ENCODE measurements around the gene SYNE2.

DNA sequence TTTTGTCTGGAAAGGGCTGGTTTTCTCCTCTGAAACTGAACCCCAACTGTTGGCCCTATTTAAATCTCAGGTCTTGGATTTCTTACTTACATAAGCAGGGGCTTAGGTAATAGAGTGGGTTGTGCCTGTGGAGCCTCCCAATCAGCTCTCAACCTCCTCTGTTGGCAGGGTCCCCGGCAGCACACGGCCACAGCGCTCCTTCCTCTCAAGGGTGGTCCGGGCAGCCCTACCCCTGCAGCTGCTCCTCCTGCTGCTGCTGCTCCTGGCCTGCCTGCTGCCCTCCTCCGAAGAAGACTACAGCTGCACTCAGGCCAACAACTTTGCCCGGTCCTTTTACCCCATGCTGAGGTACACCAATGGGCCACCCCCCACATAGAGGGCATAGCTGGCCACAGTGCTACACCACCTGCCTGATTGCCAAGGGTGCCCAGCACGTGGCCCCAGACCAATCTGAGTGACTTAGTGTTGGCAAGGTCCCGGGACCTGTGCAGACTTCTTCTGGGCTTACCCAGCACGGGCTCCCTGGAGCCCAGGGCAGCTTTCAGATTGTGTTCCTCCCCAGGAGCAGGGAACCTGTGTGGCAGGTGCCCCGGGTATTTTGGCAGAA, 372.4 kb downstream of the SYNE2 start:
- TF ChIP-seq, protein P1, sequence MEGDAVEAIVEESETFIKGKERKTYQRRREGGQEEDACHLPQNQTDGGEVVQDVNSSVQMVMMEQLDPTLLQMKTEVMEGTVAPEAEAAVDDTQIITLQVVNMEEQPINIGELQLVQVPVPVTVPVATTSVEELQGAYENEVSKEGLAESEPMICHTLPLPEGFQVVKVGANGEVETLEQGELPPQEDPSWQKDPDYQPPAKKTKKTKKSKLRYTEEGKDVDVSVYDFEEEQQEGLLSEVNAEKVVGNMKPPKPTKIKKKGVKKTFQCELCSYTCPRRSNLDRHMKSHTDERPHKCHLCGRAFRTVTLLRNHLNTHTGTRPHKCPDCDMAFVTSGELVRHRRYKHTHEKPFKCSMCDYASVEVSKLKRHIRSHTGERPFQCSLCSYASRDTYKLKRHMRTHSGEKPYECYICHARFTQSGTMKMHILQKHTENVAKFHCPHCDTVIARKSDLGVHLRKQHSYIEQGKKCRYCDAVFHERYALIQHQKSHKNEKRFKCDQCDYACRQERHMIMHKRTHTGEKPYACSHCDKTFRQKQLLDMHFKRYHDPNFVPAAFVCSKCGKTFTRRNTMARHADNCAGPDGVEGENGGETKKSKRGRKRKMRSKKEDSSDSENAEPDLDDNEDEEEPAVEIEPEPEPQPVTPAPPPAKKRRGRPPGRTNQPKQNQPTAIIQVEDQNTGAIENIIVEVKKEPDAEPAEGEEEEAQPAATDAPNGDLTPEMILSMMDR (IDR thresholded peaks at IDR 0.05): no peak
- TF ChIP-seq POLR2A (IDR thresholded peaks at IDR 0.05): no peak
